ENCODE data around the gene ZNF423.

GRCh38 chr16:49464877-49465504, 390.9 kb downstream of the ZNF423 start:
- TF ChIP-seq CTCF (conservative IDR thresholded peaks at IDR 0.05; ENCODE audit: low read depth, low read length) (peak; percentile 65), EZH2 (IDR thresholded peaks at IDR 0.05; ENCODE audit: borderline replicate concordance, low read depth, low read length, poor library complexity, severe bottlenecking) (no peak)
